Measurements from ENCODE around the gene IQSEC1.
"Not testable (repeated sequence)": the region's sequence is repeated elsewhere in the genome, so short reads cannot be mapped to it uniquely, and the experiment has no call there.

- TF ChIP-seq POLR2A (IDR thresholded peaks at IDR 0.05; ENCODE audit: low read depth); EP300 (IDR thresholded peaks at IDR 0.05): not testable (repeated sequence)
These were observed 191.4 kb downstream of the IQSEC1 start for GRCh38 chr3:12881858-12882257.
